SK-N-SH (cell line): ENCODE data around the gene VDR.

ENCODE experiments used
- CTCF ChIP-seq: fragments of 200-600 bp; sonication (generic); IDR thresholded peaks from 2 replicates; pipeline ENCODE4 v1.6.1; 2017; ENCODE audit warnings: antibody characterized with exemption, mild to moderate bottlenecking, moderate library complexity
- EP300 ChIP-seq, 2 experiments: IDR thresholded peaks; 2 replicates each; pipeline versions ENCODE4 v1.4.0 to v1.6.1; 2012; ENCODE audit warnings: borderline replicate concordance in 1 of 2, low read depth in 1 of 2, low read length in 1 of 2
- EZH2phosphoT487 ChIP-seq: fragments of 200-600 bp; sonication (generic); IDR thresholded peaks from 2 replicates; pipeline ENCODE4 v1.6.1; 2017; ENCODE audit warnings: low read depth, mixed run types, mild to moderate bottlenecking, antibody characterized with exemption, moderate library complexity, borderline replicate concordance
- FOXJ3 ChIP-seq: sonication (generic); formaldehyde crosslinking; IDR thresholded peaks from 2 replicates; pipeline ENCODE4 v1.5.1; 2020; ENCODE audit warnings: mild to moderate bottlenecking, missing genetic modification reagents
- NFIC ChIP-seq: IDR thresholded peaks from 2 replicates; pipeline ENCODE4 v1.4.0; 2012; ENCODE audit warnings: borderline replicate concordance
- POLR2AphosphoS5 ChIP-seq: IDR thresholded peaks from 2 replicates; pipeline ENCODE4 v1.6.1; 2012; ENCODE audit warnings: low read depth, low read length
- RAD21 ChIP-seq: IDR thresholded peaks from 2 replicates; pipeline ENCODE4 v1.6.1; 2012; ENCODE audit warnings: mild to moderate bottlenecking, low read length
- ZBTB33 ChIP-seq: IDR thresholded peaks from 2 replicates; pipeline ENCODE4 v1.4.0; 2012; ENCODE audit warnings: low read depth, borderline replicate concordance

GRCh38 chr12:47944685-47945340, 40.0 kb upstream of the VDR start:
- TF ChIP-seq CTCF, result no peak
- TF ChIP-seq NFIC, result no peak
- TF ChIP-seq EZH2phosphoT487, result no peak
- TF ChIP-seq FOXJ3, result no peak
- TF ChIP-seq RAD21, result no peak
- no peak for TF ChIP-seq EP300 (IDR thresholded peaks at IDR 0.05; ENCODE audit: borderline replicate concordance in 1 of 2, low read depth in 1 of 2, low read length in 1 of 2)
- no peak for TF ChIP-seq ZBTB33
- no peak for TF ChIP-seq POLR2AphosphoS5
